Body of pancreas (tissue), 4 donors: ENCODE measurements around the gene HEPACAM2.

Experiments used
- POLR2A ChIP-seq, 3 donors: fragments of 450-650 bp; IDR thresholded peaks; one replicate each; pipeline ENCODE4 v1.6.1; 2016; ENCODE audit warnings: antibody characterized with exemption in 3 of 3, mild to moderate bottlenecking in 2 of 3
- TF ChIP-seq, protein P1 (sequence below), 7 experiments: fragments of 450-650 bp in 4 of 7; fragments of 200-600 bp in 3 of 7; sonication (generic) in 3 of 7; IDR thresholded peaks; one replicate each; pipeline ENCODE4 v1.5.1; 2016 to 2019; ENCODE audit warnings: antibody characterized with exemption in 7 of 7

DNA sequence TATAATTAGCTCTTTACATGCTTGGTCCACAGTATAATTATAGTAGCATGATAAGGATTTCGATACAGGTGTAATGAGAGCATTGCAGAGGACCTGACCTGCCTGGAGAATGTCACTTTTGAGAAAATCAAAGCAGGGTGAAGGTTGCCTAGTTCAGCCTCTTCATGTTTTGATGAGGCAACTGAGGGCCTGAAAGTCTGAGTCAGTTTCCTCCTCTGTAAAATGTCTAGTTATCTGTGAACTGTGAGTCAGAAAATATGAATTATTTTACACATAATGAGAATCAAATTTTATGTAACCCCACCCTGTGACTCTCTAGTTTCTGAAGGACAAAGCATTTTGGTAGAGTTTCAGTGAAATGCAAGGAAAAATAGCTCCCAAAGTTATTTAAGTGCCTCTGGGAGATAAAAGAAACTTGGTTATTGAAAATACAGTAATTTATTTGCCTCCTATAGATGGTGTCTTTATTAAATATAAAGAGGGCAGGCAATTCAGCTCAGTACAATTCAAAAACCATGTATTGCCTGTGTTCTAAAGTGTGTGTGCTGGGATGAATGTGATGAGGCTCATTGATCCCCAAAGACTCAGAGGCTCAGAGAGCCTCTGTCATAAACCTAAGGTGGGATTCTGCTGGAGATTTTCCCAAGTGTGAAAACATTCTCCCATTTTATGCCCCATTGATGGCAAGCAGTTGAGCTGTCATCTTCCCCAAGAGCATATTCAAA, 40.8 kb downstream of the HEPACAM2 start:
- TF ChIP-seq, protein P1, sequence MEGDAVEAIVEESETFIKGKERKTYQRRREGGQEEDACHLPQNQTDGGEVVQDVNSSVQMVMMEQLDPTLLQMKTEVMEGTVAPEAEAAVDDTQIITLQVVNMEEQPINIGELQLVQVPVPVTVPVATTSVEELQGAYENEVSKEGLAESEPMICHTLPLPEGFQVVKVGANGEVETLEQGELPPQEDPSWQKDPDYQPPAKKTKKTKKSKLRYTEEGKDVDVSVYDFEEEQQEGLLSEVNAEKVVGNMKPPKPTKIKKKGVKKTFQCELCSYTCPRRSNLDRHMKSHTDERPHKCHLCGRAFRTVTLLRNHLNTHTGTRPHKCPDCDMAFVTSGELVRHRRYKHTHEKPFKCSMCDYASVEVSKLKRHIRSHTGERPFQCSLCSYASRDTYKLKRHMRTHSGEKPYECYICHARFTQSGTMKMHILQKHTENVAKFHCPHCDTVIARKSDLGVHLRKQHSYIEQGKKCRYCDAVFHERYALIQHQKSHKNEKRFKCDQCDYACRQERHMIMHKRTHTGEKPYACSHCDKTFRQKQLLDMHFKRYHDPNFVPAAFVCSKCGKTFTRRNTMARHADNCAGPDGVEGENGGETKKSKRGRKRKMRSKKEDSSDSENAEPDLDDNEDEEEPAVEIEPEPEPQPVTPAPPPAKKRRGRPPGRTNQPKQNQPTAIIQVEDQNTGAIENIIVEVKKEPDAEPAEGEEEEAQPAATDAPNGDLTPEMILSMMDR (IDR thresholded peaks at IDR 0.05): no peak
- no peak for TF ChIP-seq POLR2A (IDR thresholded peaks at IDR 0.05)
